IMR-90 (cell line): ENCODE data around the gene NIPA2. TPM values are rescaled to one million over a fixed set of nuclear protein-coding genes. Genes with fewer than 3 reads are reported as not detected.

Source experiments
- ATAC-seq: fragments of 200-7000 bp; cut with Tn5 transposase; 2 replicates; pipeline ENCODE4 v1.9.1; 2020; ENCODE audit warnings: low read depth, mild to moderate bottlenecking, moderate library complexity
- BruUV-seq: library from RNA; stranded (reverse); fragments of 400-500 nt; replicated peaks from 2 replicates; lab custom pipeline; 2021; lab: Mats Ljungman, UMichigan
- CTCF ChIA-PET: fragments of 300-600 bp; formaldehyde crosslinking; extraction: SDS; loops from one replicate; lab custom pipeline; 2021; ENCODE audit warnings: antibody characterized with exemption; lab: Yijun Ruan, JAX
- POLR2A ChIA-PET: fragments of 300-600 bp; sonication (Branson Sonifier 250); formaldehyde crosslinking; loops from one replicate; lab custom pipeline; 2022; ENCODE audit warnings: antibody characterized with exemption; ENCODE audit not compliant: unreplicated experiment; lab: Charles Lee
- DNase-seq: peaks from one replicate; pipeline ENCODE4 v3.0.0; 2013
- H2AFZ ChIP-seq: replicated peaks from 2 replicates; pipeline ENCODE3; 2013; ENCODE audit warnings: low read length, mild to moderate bottlenecking; ENCODE audit not compliant: poor library complexity
- H2AK5ac ChIP-seq: 2 replicates; pipeline ENCODE4 v1.6.1; 2013; ENCODE audit warnings: low read depth, low read length, inconsistent platforms
- H2AK9ac ChIP-seq: replicated peaks from 2 replicates; pipeline ENCODE3; 2013; ENCODE audit warnings: mild to moderate bottlenecking, low read depth, low read length, moderate library complexity; ENCODE audit not compliant: poor library complexity
- H2BK120ac ChIP-seq: 2 replicates; pipeline ENCODE4 v1.6.1; 2013; ENCODE audit warnings: low read depth, low read length, inconsistent platforms
- H2BK15ac ChIP-seq: 3 replicates; pipeline ENCODE4 v1.6.1; 2013; ENCODE audit warnings: low read depth, low read length, inconsistent platforms
- H2BK20ac ChIP-seq: 2 replicates; pipeline ENCODE4 v1.6.1; 2013; ENCODE audit warnings: low read depth, mild to moderate bottlenecking, inconsistent platforms, low read length, moderate library complexity
- H2BK5ac ChIP-seq: 2 replicates; pipeline ENCODE4 v1.6.1; 2013; ENCODE audit warnings: mild to moderate bottlenecking, low read depth, low read length, inconsistent platforms; ENCODE audit not compliant: poor library complexity, severe bottlenecking
- H3K14ac ChIP-seq: replicated peaks from 2 replicates; pipeline ENCODE4 v1.6.1; 2013; ENCODE audit warnings: low read depth, low read length, inconsistent platforms
- H3K18ac ChIP-seq: 2 replicates; pipeline ENCODE4 v1.6.1; 2013; ENCODE audit warnings: low read depth, low read length, control low read depth
- H3K23ac ChIP-seq: 2 replicates; pipeline ENCODE4 v1.6.1; 2013; ENCODE audit warnings: low read depth, low read length, inconsistent platforms
- H3K27ac ChIP-seq: 2 replicates; pipeline ENCODE4 v1.5.1; 2013; ENCODE audit warnings: mild to moderate bottlenecking, control low read depth, low read length; ENCODE audit not compliant: insufficient read depth
- H3K27me3 ChIP-seq: 2 replicates; pipeline ENCODE4 v1.6.1; 2013; ENCODE audit warnings: low read length; ENCODE audit not compliant: control insufficient read depth, insufficient read depth
- H3K36me3 ChIP-seq: 2 replicates; pipeline ENCODE4 v1.6.1; 2013; ENCODE audit warnings: low read length, mixed read lengths; ENCODE audit not compliant: control insufficient read depth, insufficient read depth
- H3K4ac ChIP-seq: 2 replicates; pipeline ENCODE4 v1.6.1; 2013; ENCODE audit warnings: low read depth, low read length, inconsistent platforms
- H3K4me1 ChIP-seq: 2 replicates; pipeline ENCODE4 v1.6.1; 2013; ENCODE audit warnings: low read length, mixed read lengths; ENCODE audit not compliant: control insufficient read depth, insufficient read depth
- H3K4me2 ChIP-seq: 2 replicates; pipeline ENCODE4 v1.6.1; 2013; ENCODE audit warnings: low read depth, mild to moderate bottlenecking, control low read depth, low read length, moderate library complexity
- H3K4me3 ChIP-seq: 2 replicates; pipeline ENCODE4 v1.5.1; 2013; ENCODE audit warnings: low read depth, mild to moderate bottlenecking, control low read depth, low read length, moderate library complexity; ENCODE audit not compliant: insufficient read depth
- H3K56ac ChIP-seq: 2 replicates; pipeline ENCODE4 v1.6.1; 2013; ENCODE audit warnings: low read length, inconsistent platforms; ENCODE audit not compliant: insufficient read depth; ENCODE audit errors: extremely low read depth
- H3K79me1 ChIP-seq, 2 experiments: 2 replicates each; pipeline ENCODE4 v1.6.1; 2013; ENCODE audit warnings: low read length in 2 of 2, inconsistent platforms in 1 of 2, low read depth in 1 of 2
- H3K9ac ChIP-seq: 2 replicates; pipeline ENCODE4 v1.6.1; 2013; ENCODE audit warnings: low read depth, low read length, control low read depth
- H3K9me1 ChIP-seq: 2 replicates; pipeline ENCODE4 v1.6.1; 2013; ENCODE audit warnings: low read length, inconsistent platforms; ENCODE audit not compliant: insufficient read depth
- H3K9me3 ChIP-seq: 2 replicates; pipeline ENCODE4 v1.6.1; 2013; ENCODE audit warnings: low read length; ENCODE audit not compliant: control insufficient read depth, insufficient read depth
- H4K20me1 ChIP-seq: 2 replicates; pipeline ENCODE4 v1.6.1; 2013; ENCODE audit warnings: low read length, inconsistent platforms; ENCODE audit not compliant: insufficient read depth
- H4K5ac ChIP-seq: 2 replicates; pipeline ENCODE4 v1.6.1; 2013; ENCODE audit warnings: mild to moderate bottlenecking, low read depth, low read length, control low read depth
- H4K8ac ChIP-seq, 2 experiments: 2 replicates each; pipeline ENCODE4 v1.6.1; 2013; ENCODE audit warnings: low read depth in 2 of 2, low read length in 2 of 2, control low read depth in 1 of 2, inconsistent platforms in 1 of 2
- H4K91ac ChIP-seq: 2 replicates; pipeline ENCODE4 v1.6.1; 2013; ENCODE audit warnings: low read depth, low read length, inconsistent platforms; ENCODE audit not compliant: insufficient read depth
- BHLHE40 ChIP-seq: fragments of 150-350 bp; IDR thresholded peaks from 2 replicates; pipeline ENCODE4 v1.6.1; 2016; ENCODE audit warnings: mild to moderate bottlenecking, low read depth, low read length
- CHD1 ChIP-seq: IDR thresholded peaks from 2 replicates; pipeline ENCODE4 v1.6.1; 2012; ENCODE audit warnings: low read depth, low read length, improper control_type of control experiment
- ELK1 ChIP-seq: fragments of 150-350 bp; IDR thresholded peaks from 2 replicates; pipeline ENCODE4 v1.6.1; 2016; ENCODE audit warnings: low read depth, mild to moderate bottlenecking, low read length, moderate library complexity, borderline replicate concordance
- FOS ChIP-seq: fragments of 150-350 bp; IDR thresholded peaks from 2 replicates; pipeline ENCODE4 v1.6.1; 2016; ENCODE audit warnings: low read depth, low read length
- MAFK ChIP-seq: IDR thresholded peaks from 2 replicates; pipeline ENCODE4 v1.6.1; 2012; ENCODE audit warnings: low read depth, low read length, improper control_type of control experiment
- MAZ ChIP-seq: IDR thresholded peaks from 2 replicates; pipeline ENCODE4 v1.6.1; 2012; ENCODE audit warnings: low read depth, mild to moderate bottlenecking, low read length, improper control_type of control experiment, moderate library complexity, borderline replicate concordance
- NFE2L2 ChIP-seq: fragments of 150-350 bp; IDR thresholded peaks from 2 replicates; pipeline ENCODE4 v1.6.1; 2016; ENCODE audit warnings: low read depth, mild to moderate bottlenecking, low read length
- POLR2A ChIP-seq: IDR thresholded peaks from 2 replicates; pipeline ENCODE4 v1.6.1; 2012; ENCODE audit warnings: mild to moderate bottlenecking, low read depth, low read length
- RAD21 ChIP-seq: IDR thresholded peaks from 2 replicates; pipeline ENCODE4 v1.6.1; 2012; ENCODE audit warnings: low read length, improper control_type of control experiment
- RCOR1 ChIP-seq: IDR thresholded peaks from 2 replicates; pipeline ENCODE4 v1.6.1; 2012; ENCODE audit warnings: mild to moderate bottlenecking, low read length, improper control_type of control experiment; ENCODE audit not compliant: insufficient replicate concordance
- RFX5 ChIP-seq: IDR thresholded peaks from 2 replicates; pipeline ENCODE4 v1.8.0; 2012; ENCODE audit warnings: low read depth, mild to moderate bottlenecking, low read length, moderate library complexity
- SMC3 ChIP-seq: fragments of 150-350 bp; IDR thresholded peaks from 2 replicates; pipeline ENCODE4 v1.6.1; 2016; ENCODE audit warnings: low read depth, mild to moderate bottlenecking, antibody characterized with exemption, low read length, moderate library complexity
- USF2 ChIP-seq: fragments of 150-350 bp; IDR thresholded peaks from 2 replicates; pipeline ENCODE4 v1.6.1; 2017; ENCODE audit warnings: mild to moderate bottlenecking, antibody characterized with exemption, low read length, low read depth
- WGBS, 2 experiments: methylation state at CpG; one replicate each; pipeline versions ENCODE4 v1.1.5 to v1.1.7; 2013; ENCODE audit warnings: missing lambda C conversion rate in 2 of 2; ENCODE audit not compliant: insufficient read length in 1 of 2; ENCODE audit errors: extremely low coverage in 2 of 2; 5-methylcytosine and 5-hydroxymethylcytosine counted together
- dilution Hi-C: fragments of 300-500 bp; cut with HindIII; formaldehyde crosslinking; loops from one replicate; pipeline ENCODE4 v1.14.3; 2018; ENCODE audit warnings: low sequenced_read_pairs; ENCODE audit not compliant: unreplicated experiment
- in situ Hi-C: fragments of 300-500 bp; cut with MboI; formaldehyde crosslinking; loops from 3 replicates; pipeline ENCODE4 v1.14.3; 2019; ENCODE audit warnings: low sequenced_read_pairs, inconsistent platforms, mixed read lengths
- intact Hi-C: fragments of 100-400 bp; cut with micrococcal nuclease; formaldehyde crosslinking; loops from 2 replicates; pipeline ENCODE4 v1.10.0; 2022
- polyA plus RNA-seq, 3 experiments: library from polyadenylated mRNA; depleted of rRNA; stranded (reverse); fragments of >200 nt; gene quantifications; 2 replicates each; pipeline ENCODE4 v1.2.3, GENCODE V29; 2012; ENCODE audit warnings: low replicate concordance in 1 of 3
- total RNA-seq: library from RNA; depleted of rRNA; stranded (reverse); fragments of >200 nt; gene quantifications from 2 replicates; pipeline ENCODE4 v1.2.3, GENCODE V29; 2012

Gene NIPA2
- total and polyA plus RNA-seq, 2 of the 4 experiments (the other 2 are of a cell fraction), result 33.0 to 38.0 TPM

- dilution Hi-C loops (no loop called here), in situ Hi-C loops (no loop called here), intact Hi-C loops (no loop called here)
- ChIA-PET CTCF (no interaction called here), POLR2A (no interaction called here)
- H4K8ac ChIP-seq, result no peak overlapping the region
- no peaks in the 10 kb centered on the region for H3K27me3 ChIP-seq
- peak overlapping the region; percentile 67 for H2BK5ac ChIP-seq
- H3K4ac ChIP-seq, result no peak overlapping the region
- H2BK20ac ChIP-seq, result no peak overlapping the region
- no peak overlapping the region for H2BK15ac ChIP-seq
- H2AK9ac ChIP-seq, result no peak overlapping the region
- H3K27ac ChIP-seq, result peak overlapping the region; percentile 66
- DNase-seq (peak; percentile 52), ATAC-seq (peak; percentile 73)
- no peak overlapping the region for H3K18ac ChIP-seq
- no peak overlapping the region for H3K14ac ChIP-seq
- WGBS, 2 experiments, result no CpG with 5 or more reads among the region's 2 CpGs
- H3K79me1 ChIP-seq, result peaks cover 35 to 45% of the 10 kb centered on the region in 2 experiments
- H3K9me1 ChIP-seq, result peaks cover 6% of the 10 kb centered on the region; the same call in 1 of the 2 replicates
- no peak overlapping the region for H4K5ac ChIP-seq
- BruUV-seq, result no TSS peak
- peaks cover 13% of the 10 kb centered on the region for H3K36me3 ChIP-seq
- no peak overlapping the region for H3K56ac ChIP-seq
- H2AFZ ChIP-seq, result no peak overlapping the region
- peaks cover 13% of the 10 kb centered on the region for H3K4me1 ChIP-seq
- H3K4me2 ChIP-seq, result peak overlapping the region; percentile 72
- H3K23ac ChIP-seq, result no peak overlapping the region
- peak overlapping the region; percentile 56; the same call in 1 of the 2 replicates for H3K9ac ChIP-seq
- no peak overlapping the region for H2AK5ac ChIP-seq
- H3K4me3 ChIP-seq, result no peak overlapping the region
- H4K20me1 ChIP-seq, result peaks cover 27% of the 10 kb centered on the region
- no peak overlapping the region for H2BK120ac ChIP-seq
- no peaks in the 10 kb centered on the region for H3K9me3 ChIP-seq
- TF ChIP-seq SMC3 (no peak), RAD21 (no peak), USF2 (no peak), FOS (no peak), RCOR1 (no peak), MAFK (no peak), BHLHE40 (no peak), POLR2A (no peak), ELK1 (no peak), RFX5 (no peak), MAZ (no peak), NFE2L2 (no peak), CHD1 (no peak)
- no peak overlapping the region for H4K91ac ChIP-seq
These were observed 6.9 kb downstream of the NIPA2 start for GRCh38 chr15:22845289-22845900.
